Thymus (tissue), 11 donors: ENCODE measurements around the gene GRB10. TPM values are rescaled to one million over a fixed set of nuclear protein-coding genes. Genes with fewer than 3 reads are reported as not detected.
A peak's percentile ranks its signal among the peaks of the same experiment; 100 is the strongest.

ENCODE experiments used
- DNase-seq, 9 donors: peaks; one replicate each; pipeline ENCODE4 v3.0.0-alpha.2; 2013; ENCODE audit warnings: low spot score in 9 of 9, low read depth in 6 of 9, missing footprints in 1 of 9
- H3K27ac ChIP-seq, 2 donors: one replicate each; pipeline ENCODE4 v1.5.1; 2013; ENCODE audit warnings: control low read depth in 1 of 2, low read depth in 1 of 2, low read length in 1 of 2, mild to moderate bottlenecking in 1 of 2, moderate library complexity in 1 of 2
- H3K27me3 ChIP-seq, 2 donors: one replicate each; pipeline ENCODE4 v1.5.1; 2013; ENCODE audit warnings: low read length in 1 of 2; ENCODE audit not compliant: control insufficient read depth in 2 of 2, insufficient read depth in 1 of 2
- H3K36me3 ChIP-seq, 2 donors: one replicate each; pipeline ENCODE4 v1.5.1; 2013; ENCODE audit warnings: low read length in 1 of 2, mild to moderate bottlenecking in 1 of 2, moderate library complexity in 1 of 2; ENCODE audit not compliant: control insufficient read depth in 2 of 2, insufficient read depth in 2 of 2
- H3K4me1 ChIP-seq, 2 donors: one replicate each; pipeline ENCODE4 v1.5.1; 2013; ENCODE audit warnings: low read length in 2 of 2; ENCODE audit not compliant: control insufficient read depth in 2 of 2, insufficient read depth in 2 of 2
- H3K4me3 ChIP-seq, 2 donors: one replicate each; pipeline ENCODE4 v1.5.1; 2013; ENCODE audit warnings: low read length in 2 of 2, control low read depth in 1 of 2, mild to moderate bottlenecking in 1 of 2
- H3K9me3 ChIP-seq, 2 donors: one replicate each; pipeline ENCODE4 v1.5.1; 2013; ENCODE audit warnings: low read length in 1 of 2, mild to moderate bottlenecking in 1 of 2; ENCODE audit not compliant: control insufficient read depth in 2 of 2, insufficient read depth in 1 of 2
- WGBS: extraction: QIAGEN DNeasy Blood & Tissue Kit; methylation state at CpG from one replicate; pipeline ENCODE4 v1.1.7; 2013; 5-methylcytosine and 5-hydroxymethylcytosine counted together
- polyA plus RNA-seq: library from polyadenylated mRNA; stranded (reverse); fragments of 200-250 nt; gene quantifications from one replicate; pipeline ENCODE4 v1.2.3, GENCODE V29; 2013
- total RNA-seq: library from RNA; stranded (reverse); fragments of 120-200 nt; gene quantifications from one replicate; pipeline ENCODE4 v1.2.4, GENCODE V29; 2013
- donor health status: healthy.

The GRB10 gene
- total and polyA plus RNA-seq, 2 donors = 2.8 to 7.8 TPM

GRCh38 chr7:50610521-50611277, 172.0 kb downstream of the GRB10 start:
- Histone ChIP-seq H3K9me3 (peaks cover 0 to 3% of the 10 kb centered on the region in 2 donors), H3K27me3 (no peaks in the 10 kb centered on the region), H3K36me3 (no peaks in the 10 kb centered on the region), H3K4me1 (peaks cover 0 to 3% of the 10 kb centered on the region in 2 donors), H3K4me3 (no peak overlapping the region), H3K27ac (no peak overlapping the region)
- WGBS = 33% methylated on average over 6 of the region's 6 CpGs
- peak in 2 of 9 donors; percentile 6 to 53 for DNase-seq

- WGBS = 74% methylated on average over 9 of the region's 9 CpGs
- Histone ChIP-seq H3K4me1 (peaks cover 0 to 3% of the 10 kb centered on the region in 2 donors), H3K27me3 (no peaks in the 10 kb centered on the region), H3K27ac (no peak overlapping the region), H3K4me3 (no peak overlapping the region), H3K36me3 (no peaks in the 10 kb centered on the region), H3K9me3 (peaks cover 0 to 3% of the 10 kb centered on the region in 2 donors)
- peak in 4 of 9 donors; percentile 17 to 68 (median 24) for DNase-seq
These were observed 174.3 kb downstream of the GRB10 start for GRCh38 chr7:50608196-50608906.

- Histone ChIP-seq H3K9me3 (peaks cover 0 to 3% of the 10 kb centered on the region in 2 donors), H3K27me3 (no peaks in the 10 kb centered on the region), H3K4me3 (no peak overlapping the region), H3K36me3 (no peaks in the 10 kb centered on the region), H3K4me1 (peaks cover 0 to 3% of the 10 kb centered on the region in 2 donors), H3K27ac (no peak overlapping the region)
- 97% methylated on average over 6 of the region's 6 CpGs for WGBS
- DNase-seq = no peak
These were observed 175.1 kb downstream of the GRB10 start for GRCh38 chr7:50607524-50608125.

GRCh38 chr7:50605059-50605458, 177.6 kb downstream of the GRB10 start:
- no peaks in the 10 kb centered on the region for H3K4me1 ChIP-seq
- 98% methylated on average over 13 of the region's 13 CpGs for WGBS
- no peak overlapping the region for H3K27ac ChIP-seq
- H3K36me3 ChIP-seq = no peaks in the 10 kb centered on the region
- H3K27me3 ChIP-seq = no peaks in the 10 kb centered on the region
- H3K4me3 ChIP-seq = no peak overlapping the region
- no peak for DNase-seq
- H3K9me3 ChIP-seq = peaks cover 0 to 3% of the 10 kb centered on the region in 2 donors

GRCh38 chr7:50603287-50603686, 179.4 kb downstream of the GRB10 start:
- Histone ChIP-seq H3K27me3 (no peaks in the 10 kb centered on the region), H3K4me1 (no peaks in the 10 kb centered on the region), H3K36me3 (no peaks in the 10 kb centered on the region), H3K4me3 (no peak overlapping the region), H3K27ac (no peak overlapping the region), H3K9me3 (no peaks in the 10 kb centered on the region)
- no peak for DNase-seq
- 94% methylated on average over 7 of the region's 7 CpGs for WGBS

- WGBS = 97% methylated on average over 12 of the region's 12 CpGs
These were observed 183.3 kb downstream of the GRB10 start for GRCh38 chr7:50599385-50599784.

GRCh38 chr7:50598460-50599343, 184.0 kb downstream of the GRB10 start:
- no peak for DNase-seq
- Histone ChIP-seq H3K27me3 (no peaks in the 10 kb centered on the region), H3K27ac (no peak overlapping the region), H3K4me1 (no peaks in the 10 kb centered on the region), H3K4me3 (no peak overlapping the region), H3K9me3 (no peaks in the 10 kb centered on the region), H3K36me3 (no peaks in the 10 kb centered on the region)
- 93% methylated on average over 18 of the region's 18 CpGs for WGBS

More at GRCh38 chr7:50599385-50599784, 183.3 kb downstream of the GRB10 start:
- Histone ChIP-seq H3K36me3 (no peaks in the 10 kb centered on the region), H3K4me3 (no peak overlapping the region), H3K27me3 (no peaks in the 10 kb centered on the region), H3K27ac (no peak overlapping the region), H3K4me1 (no peaks in the 10 kb centered on the region), H3K9me3 (no peaks in the 10 kb centered on the region)
- DNase-seq = no peak

- Histone ChIP-seq H3K27me3 (no peaks in the 10 kb centered on the region), H3K9me3 (no peaks in the 10 kb centered on the region), H3K4me1 (no peaks in the 10 kb centered on the region), H3K27ac (no peak overlapping the region), H3K4me3 (no peak overlapping the region), H3K36me3 (no peaks in the 10 kb centered on the region)
- 89% methylated on average over 4 of the region's 4 CpGs for WGBS
- no peak for DNase-seq
These were observed 186.2 kb downstream of the GRB10 start for GRCh38 chr7:50596484-50596883.
